C4-2B (cell line): ENCODE measurements around the gene REC8.

Experiments
- H3K27ac ChIP-seq: fragments of 450-650 bp; 2 replicates; pipeline ENCODE4 v1.5.1; 2017
- ZFX ChIP-seq: fragments of 450-650 bp; IDR thresholded peaks from 2 replicates; pipeline ENCODE4 v1.6.1; 2017
- TF ChIP-seq, protein P1 (sequence below): fragments of 450-650 bp; conservative IDR thresholded peaks from 2 replicates; pipeline ENCODE4 v1.5.1; 2017; ENCODE audit warnings: mild to moderate bottlenecking

REC8 gene

GRCh38 chr14:24135584-24135833 lies 36.4 kb upstream of the REC8 start:
- TF ChIP-seq ZFX = no peak
- TF ChIP-seq, protein P1, sequence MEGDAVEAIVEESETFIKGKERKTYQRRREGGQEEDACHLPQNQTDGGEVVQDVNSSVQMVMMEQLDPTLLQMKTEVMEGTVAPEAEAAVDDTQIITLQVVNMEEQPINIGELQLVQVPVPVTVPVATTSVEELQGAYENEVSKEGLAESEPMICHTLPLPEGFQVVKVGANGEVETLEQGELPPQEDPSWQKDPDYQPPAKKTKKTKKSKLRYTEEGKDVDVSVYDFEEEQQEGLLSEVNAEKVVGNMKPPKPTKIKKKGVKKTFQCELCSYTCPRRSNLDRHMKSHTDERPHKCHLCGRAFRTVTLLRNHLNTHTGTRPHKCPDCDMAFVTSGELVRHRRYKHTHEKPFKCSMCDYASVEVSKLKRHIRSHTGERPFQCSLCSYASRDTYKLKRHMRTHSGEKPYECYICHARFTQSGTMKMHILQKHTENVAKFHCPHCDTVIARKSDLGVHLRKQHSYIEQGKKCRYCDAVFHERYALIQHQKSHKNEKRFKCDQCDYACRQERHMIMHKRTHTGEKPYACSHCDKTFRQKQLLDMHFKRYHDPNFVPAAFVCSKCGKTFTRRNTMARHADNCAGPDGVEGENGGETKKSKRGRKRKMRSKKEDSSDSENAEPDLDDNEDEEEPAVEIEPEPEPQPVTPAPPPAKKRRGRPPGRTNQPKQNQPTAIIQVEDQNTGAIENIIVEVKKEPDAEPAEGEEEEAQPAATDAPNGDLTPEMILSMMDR = no peak

GRCh38 chr14:24135834-24136683 lies 35.8 kb upstream of the REC8 start, which contains the start of gene PSME1:
Gene PSME1 (plus strand): TSS chr14:24136194. CDS start chr14:24136263, 69 bp downstream.
- peak within 1 kb of the TSS; percentile 81 for H3K27ac ChIP-seq
- TF ChIP-seq ZFX = no peak
- TF ChIP-seq, protein P1 = no peak

More at GRCh38 chr14:24135584-24135833, 36.4 kb upstream of the REC8 start:
- H3K27ac ChIP-seq = peak overlapping the region; percentile 81

DNA sequence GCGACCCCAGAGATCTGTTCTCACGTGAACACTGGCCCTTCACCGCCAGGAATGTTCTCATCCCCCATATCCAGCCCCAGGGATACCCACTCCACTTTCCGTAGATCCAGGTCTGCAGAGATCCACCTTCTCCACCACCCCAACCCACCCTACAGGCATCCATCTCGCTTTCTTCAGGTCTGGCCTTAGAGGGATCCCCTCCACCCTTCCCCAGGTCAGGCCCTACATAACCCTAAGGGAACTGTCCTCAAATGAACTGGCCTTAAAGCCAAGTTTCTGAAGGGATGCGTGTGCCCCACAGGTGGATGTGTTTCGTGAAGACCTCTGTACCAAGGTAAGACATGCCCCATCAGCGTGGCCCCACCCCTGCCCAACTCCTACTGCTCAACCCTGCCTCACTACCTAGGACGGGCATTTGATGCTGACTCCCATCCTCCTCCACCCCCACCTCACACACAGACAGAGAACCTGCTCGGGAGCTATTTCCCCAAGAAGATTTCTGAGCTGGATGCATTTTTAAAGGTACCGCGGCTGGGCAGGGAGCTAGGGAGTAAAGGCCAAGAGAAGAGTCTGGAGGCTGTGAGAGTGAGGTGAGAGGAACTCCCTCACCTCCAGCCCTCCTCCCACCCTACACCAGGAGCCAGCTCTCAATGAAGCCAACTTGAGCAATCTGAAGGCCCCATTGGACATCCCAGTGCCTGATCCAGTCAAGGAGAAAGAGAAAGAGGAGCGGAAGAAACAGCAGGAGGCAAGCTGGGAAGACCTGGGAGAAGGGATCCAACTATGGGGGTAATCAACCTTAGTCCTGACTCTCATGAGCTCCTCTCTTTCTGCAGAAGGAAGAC lies 35.0 kb upstream of the REC8 start:
- TF ChIP-seq, protein P1 = no peak
- TF ChIP-seq ZFX = no peak

GRCh38 chr14:24137529-24138395 lies 34.1 kb upstream of the REC8 start:
- H3K27ac ChIP-seq = no peak overlapping the region
- no peak for TF ChIP-seq ZFX
- TF ChIP-seq, protein P1 = no peak

More for the DNA sequence above, 35.0 kb upstream of the REC8 start:
- peak overlapping the region; percentile 81 for H3K27ac ChIP-seq

GRCh38 chr14:24138396-24139271 lies 33.2 kb upstream of the REC8 start:
- no peak overlapping the region for H3K27ac ChIP-seq
- TF ChIP-seq, protein P1 = no peak

DNA sequence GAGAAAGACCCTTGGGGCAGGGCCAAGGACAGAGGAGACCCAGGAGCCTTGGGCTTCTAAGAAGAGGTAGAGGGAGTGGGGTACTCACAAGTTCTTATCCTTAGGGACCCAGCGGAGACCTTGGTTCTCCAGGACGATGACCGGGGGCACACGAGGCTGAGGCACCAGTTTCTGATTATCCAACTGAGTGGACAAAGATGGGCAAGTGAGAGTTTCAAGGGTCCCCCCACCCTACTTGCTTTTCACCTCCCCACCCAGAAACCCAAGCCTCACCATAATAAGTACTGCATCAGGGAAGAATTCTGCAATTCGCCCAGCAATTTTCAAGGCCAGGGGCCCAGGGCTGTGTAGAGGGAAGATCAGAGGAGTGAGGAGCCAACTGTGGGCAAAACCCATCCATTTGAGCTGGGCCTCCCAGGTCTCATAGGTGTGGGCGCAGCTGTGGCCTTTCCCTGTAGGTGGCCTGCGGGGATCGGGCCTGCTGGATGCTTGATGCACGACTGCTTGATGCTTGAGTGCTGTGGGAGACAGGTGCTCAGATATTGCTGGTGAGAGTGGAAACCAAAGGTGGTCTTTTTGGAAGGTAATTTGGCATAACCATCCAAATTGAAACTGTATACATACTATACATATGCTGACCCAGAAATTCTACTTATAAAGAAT lies 32.5 kb upstream of the REC8 start:
- TF ChIP-seq ZFX = no peak
- TF ChIP-seq, protein P1 = no peak; the same call in 1 of the 2 replicates
- no peak overlapping the region; the same call in 1 of the 2 replicates for H3K27ac ChIP-seq
